Keratinocyte (primary cell): ENCODE data around the gene MGAM2. TPM values are rescaled to one million over a fixed set of nuclear protein-coding genes. Genes with fewer than 3 reads are reported as not detected.

Experiments
- DNase-seq: peaks from one replicate; pipeline ENCODE4 v3.0.0-alpha.2; 2011; ENCODE audit warnings: low read depth, missing footprints, low spot score
- FAIRE-seq: peaks from 2 replicates; lab custom pipeline; 2011; peaks lifted over from hg19 to GRCh38; lab: Jason Lieb, UNC
- H2AFZ ChIP-seq: 2 replicates; pipeline ENCODE4 v1.6.0; 2012; ENCODE audit warnings: low read length, control low read depth, inconsistent platforms; ENCODE audit not compliant: control insufficient read depth
- H3K27ac ChIP-seq: 2 replicates; pipeline ENCODE4 v1.5.1; 2011; ENCODE audit warnings: low read length; ENCODE audit not compliant: control insufficient read depth, insufficient read depth
- H3K27me3 ChIP-seq: 3 replicates; pipeline ENCODE4 v1.6.0; 2011; ENCODE audit warnings: low read length; ENCODE audit not compliant: control insufficient read depth, insufficient read depth; ENCODE audit errors: extremely low read depth
- H3K36me3 ChIP-seq, 2 experiments: 2 replicates in 1 of 2; 3 replicates in 1 of 2; pipeline ENCODE4 v1.5.1; 2011; ENCODE audit warnings: low read length in 2 of 2, mild to moderate bottlenecking in 1 of 2; ENCODE audit not compliant: control insufficient read depth in 2 of 2, insufficient read depth in 2 of 2; ENCODE audit errors: extremely low read depth in 1 of 2
- H3K4me1 ChIP-seq: 3 replicates; pipeline ENCODE4 v1.5.1; 2011; ENCODE audit warnings: low read length; ENCODE audit not compliant: control insufficient read depth, insufficient read depth; ENCODE audit errors: extremely low read depth
- H3K4me2 ChIP-seq: 3 replicates; pipeline ENCODE4 v1.6.0; 2011; ENCODE audit warnings: low read depth, low read length; ENCODE audit not compliant: control insufficient read depth, insufficient read depth; ENCODE audit errors: extremely low read depth
- H3K4me3 ChIP-seq, 3 experiments: fragments of 200-600 bp in 1 of 3; sonication (generic) in 1 of 3; 2 replicates in 2 of 3; 3 replicates in 1 of 3; pipeline ENCODE4 v1.5.1; 2011 to 2016; ENCODE audit warnings: low read length in 3 of 3, mild to moderate bottlenecking in 3 of 3, control low read depth in 2 of 3, inconsistent platforms in 1 of 3, low read depth in 1 of 3, mixed read lengths in 1 of 3, mixed run types in 1 of 3, moderate library complexity in 1 of 3; ENCODE audit not compliant: control insufficient read depth in 2 of 3, insufficient read depth in 2 of 3; ENCODE audit errors: extremely low read depth in 1 of 3
- H3K79me2 ChIP-seq: 2 replicates; pipeline ENCODE4 v1.6.0; 2012; ENCODE audit warnings: low read length; ENCODE audit not compliant: control insufficient read depth, insufficient read depth
- H3K9ac ChIP-seq: 3 replicates; pipeline ENCODE4 v1.6.0; 2011; ENCODE audit warnings: low read length; ENCODE audit not compliant: control insufficient read depth, insufficient read depth; ENCODE audit errors: extremely low read depth
- H3K9me1 ChIP-seq: 3 replicates; pipeline ENCODE4 v1.6.0; 2011; ENCODE audit warnings: low read length; ENCODE audit not compliant: control insufficient read depth, insufficient read depth; ENCODE audit errors: extremely low read depth
- H3K9me3 ChIP-seq: 2 replicates; pipeline ENCODE4 v1.5.1; 2012; ENCODE audit warnings: low read depth, low read length; ENCODE audit not compliant: control insufficient read depth
- H4K20me1 ChIP-seq: 3 replicates; pipeline ENCODE4 v1.6.0; 2011; ENCODE audit warnings: low read length; ENCODE audit not compliant: control insufficient read depth, insufficient read depth; ENCODE audit errors: extremely low read depth
- CTCF ChIP-seq, 3 experiments: IDR thresholded peaks in 1 of 3; conservative IDR thresholded peaks in 1 of 3; optimal IDR thresholded peaks in 1 of 3; 2 replicates in 2 of 3; 3 replicates in 1 of 3; pipeline versions ENCODE3 to v1.5.1; 2011; ENCODE audit warnings: low read length in 3 of 3, mild to moderate bottlenecking in 3 of 3, moderate library complexity in 2 of 3, control low read depth in 1 of 3, inconsistent platforms in 1 of 3; ENCODE audit not compliant: insufficient read depth in 2 of 3; ENCODE audit errors: extremely low read depth in 1 of 3
- EZH2 ChIP-seq: IDR thresholded peaks from one replicate; pipeline ENCODE4 v1.6.1; 2012; ENCODE audit warnings: inconsistent platforms, mild to moderate bottlenecking, low read length, moderate library complexity
- dilution Hi-C: fragments of 300-500 bp; cut with MboI; formaldehyde crosslinking; loops from one replicate; pipeline ENCODE4 v1.7.0; 2020; ENCODE audit warnings: low sequenced_read_pairs; ENCODE audit not compliant: extremely low pct_ligation_motif_present
- polyA plus RNA-seq, 5 experiments: library from polyadenylated mRNA; depleted of rRNA in 3 of 5; stranded (reverse) in 3 of 5; stranded (forward) in 1 of 5; unstranded in 1 of 5; fragments of >200 nt; gene quantifications; 1 replicate in 1 of 5; 2 replicates in 3 of 5; 3 replicates in 1 of 5; pipeline versions ENCODE4 v1.2.1 to v1.2.3, GENCODE V29; 2011 to 2012; ENCODE audit warnings: missing spikeins in 2 of 5, low read depth in 1 of 5, low replicate concordance in 1 of 5

MGAM2 gene
- polyA plus RNA-seq, 1 donor (not counting 4 experiments of a cell fraction or from before 2014, with no cell fraction given) = 0.04 TPM

GRCh38 chr7:142091961-142092360, 19.6 kb upstream of the MGAM2 start:
- Histone ChIP-seq H3K9me1 (no peaks in the 10 kb centered on the region), H2AFZ (no peak overlapping the region), H3K4me1 (no peaks in the 10 kb centered on the region), H3K4me3 (no peak overlapping the region), H3K9me3 (no peaks in the 10 kb centered on the region), H3K9ac (no peak overlapping the region), H4K20me1 (no peaks in the 10 kb centered on the region), H3K79me2 (no peaks in the 10 kb centered on the region), H3K27me3 (no peaks in the 10 kb centered on the region), H3K27ac (no peak overlapping the region), H3K36me3 (no peaks in the 10 kb centered on the region), H3K4me2 (no peak overlapping the region)
- dilution Hi-C loops = no loop called here
- no peak for FAIRE-seq
- no peak for TF ChIP-seq CTCF (optimal IDR thresholded peaks at IDR 0.05 in 1 of 3, IDR thresholded peaks at IDR 0.05 in 1 of 3, conservative IDR thresholded peaks at IDR 0.05 in 1 of 3; ENCODE audit: extremely low read depth in 1 of 3, insufficient read depth in 2 of 3, low read length in 3 of 3)
- TF ChIP-seq EZH2 = no peak
- no peak for DNase-seq

GRCh38 chr7:142094861-142095260, 16.7 kb upstream of the MGAM2 start:
- Histone ChIP-seq H3K4me1 (no peaks in the 10 kb centered on the region), H3K27me3 (no peaks in the 10 kb centered on the region), H3K79me2 (no peaks in the 10 kb centered on the region), H3K4me3 (no peak overlapping the region), H3K9me3 (no peaks in the 10 kb centered on the region), H3K9me1 (no peaks in the 10 kb centered on the region), H3K27ac (no peak overlapping the region), H3K36me3 (no peaks in the 10 kb centered on the region), H2AFZ (no peak overlapping the region), H3K4me2 (no peak overlapping the region), H3K9ac (no peak overlapping the region), H4K20me1 (no peaks in the 10 kb centered on the region)
- TF ChIP-seq CTCF (optimal IDR thresholded peaks at IDR 0.05 in 1 of 3, IDR thresholded peaks at IDR 0.05 in 1 of 3, conservative IDR thresholded peaks at IDR 0.05 in 1 of 3; ENCODE audit: extremely low read depth in 1 of 3, insufficient read depth in 2 of 3, low read length in 3 of 3) = no peak
- no peak for TF ChIP-seq EZH2
- no peak for FAIRE-seq
- no peak for DNase-seq
- dilution Hi-C loops = no loop called here
